CD4-positive, alpha-beta T cell (primary cell): ENCODE results near the gene CAMTA1. TPM values are rescaled to one million over a fixed set of nuclear protein-coding genes. Genes with fewer than 3 reads are reported as not detected.

Experiments used
- ATAC-seq: fragments of 200-7000 bp; cut with Tn5 transposase; one replicate; pipeline ENCODE4 v1.10.0; 2022; ENCODE audit warnings: mild to moderate bottlenecking; ENCODE audit not compliant: poor library complexity
- CTCF ChIA-PET: fragments of 350-600 bp; sonication (Branson Sonifier 250); formaldehyde crosslinking; loops from one replicate; lab custom pipeline; 2021; ENCODE audit warnings: antibody characterized with exemption, inconsistent platforms; lab: Charles Lee
- POLR2A ChIA-PET: fragments of 350-600 bp; sonication (Branson Sonifier 250); formaldehyde crosslinking; loops from one replicate; lab custom pipeline; 2021; ENCODE audit warnings: antibody characterized with exemption, inconsistent platforms; lab: Charles Lee
- DNase-seq, 14 experiments: peaks; one replicate each; pipeline ENCODE4 v3.0.0-alpha.2; 2013 to 2020; ENCODE audit warnings: mixed read lengths in 2 of 14
- H3K27ac ChIP-seq, 2 donors: one replicate each; pipeline versions ENCODE4 v1.5.1 to v1.7.0; 2013; ENCODE audit warnings: low read length in 2 of 2, low read depth in 1 of 2, mild to moderate bottlenecking in 1 of 2
- H3K27me3 ChIP-seq, 2 experiments: 1 replicate in 1 of 2; 2 replicates in 1 of 2; pipeline versions ENCODE4 v1.6.1 to v1.7.0; 2013; ENCODE audit warnings: low read length in 2 of 2, control low read depth in 1 of 2, mild to moderate bottlenecking in 1 of 2, moderate library complexity in 1 of 2; ENCODE audit not compliant: insufficient read depth in 2 of 2, control insufficient read depth in 1 of 2
- H3K36me3 ChIP-seq: one replicate; pipeline ENCODE4 v1.6.1; 2013; ENCODE audit warnings: low read length, control low read depth; ENCODE audit not compliant: insufficient read depth
- H3K4me1 ChIP-seq: one replicate; pipeline ENCODE4 v1.6.1; 2013; ENCODE audit warnings: low read length, control low read depth; ENCODE audit not compliant: insufficient read depth
- H3K4me3 ChIP-seq: one replicate; pipeline ENCODE4 v1.5.1; 2013; ENCODE audit warnings: mild to moderate bottlenecking, low read length, moderate library complexity
- H3K9me3 ChIP-seq, 2 experiments: 1 replicate in 1 of 2; 2 replicates in 1 of 2; pipeline versions ENCODE4 v1.6.1 to v1.7.0; 2013; ENCODE audit warnings: low read length in 2 of 2, mild to moderate bottlenecking in 2 of 2, control low read depth in 1 of 2, moderate library complexity in 1 of 2; ENCODE audit not compliant: control insufficient read depth in 1 of 2, insufficient read depth in 1 of 2
- H3K27ac Mint-ChIP-seq: one replicate; pipeline ENCODE4 v1.8.0; 2020; ENCODE audit warnings: mixed read lengths
- H3K27me3 Mint-ChIP-seq: one replicate; pipeline ENCODE4 v1.8.0; 2021; ENCODE audit warnings: mixed read lengths
- H3K36me3 Mint-ChIP-seq: one replicate; pipeline ENCODE4 v1.8.0; 2021; ENCODE audit warnings: low read depth, mixed read lengths
- H3K4me1 Mint-ChIP-seq: one replicate; pipeline ENCODE4 v1.8.0; 2021; ENCODE audit warnings: low read depth, mixed read lengths
- H3K4me3 Mint-ChIP-seq: one replicate; pipeline ENCODE4 v1.8.0; 2020; ENCODE audit warnings: mild to moderate bottlenecking, mixed read lengths
- H3K9me3 Mint-ChIP-seq: one replicate; pipeline ENCODE4 v1.8.0; 2020; ENCODE audit warnings: mixed read lengths
- intact Hi-C, 2 experiments: fragments of 100-400 bp; cut with DNase I in 1 of 2; cut with micrococcal nuclease in 1 of 2; formaldehyde crosslinking; loops; one replicate each; pipeline versions ENCODE4 v1.15.1 to v1.9.0; 2023 to 2025; cut with DNase I, micrococcal nuclease
- total RNA-seq, 174 experiments: library from RNA in 2 of 174; stranded (reverse) in 2 of 174; gene quantifications; one replicate each; pipeline ENCODE4 v1.2.3 and lab custom pipeline; 2021 to 2026
- TF ChIP-seq, protein P1 (sequence below): fragments of 200-600 bp; IDR thresholded peaks from one replicate; pipeline ENCODE4 v1.8.0; 2022; ENCODE audit warnings: antibody characterized with exemption, mild to moderate bottlenecking

The CAMTA1 gene
- total RNA-seq, 2 experiments from 2014 or later, result 38.6 to 39.3 TPM

DNA sequence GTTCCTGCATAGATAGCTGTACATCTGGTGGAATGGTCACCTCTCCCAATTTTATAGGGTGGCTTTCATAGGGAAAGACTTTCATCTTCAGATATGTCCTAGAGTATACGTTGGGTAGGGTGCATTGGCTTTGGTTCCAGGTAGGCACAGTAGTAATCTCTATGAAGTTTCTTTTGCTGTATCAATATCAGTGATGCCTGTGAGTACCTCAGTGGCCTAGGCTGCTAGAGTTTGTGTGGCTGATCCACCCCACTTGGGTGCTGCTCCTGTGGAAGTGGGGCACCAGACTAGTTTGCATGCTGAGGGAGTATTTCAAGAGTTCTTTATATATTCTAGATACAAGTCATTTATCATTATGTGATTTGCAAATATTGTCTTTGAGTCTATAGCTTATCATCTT, 615.3 kb downstream of the CAMTA1 start:
- H3K4me1 Mint-ChIP-seq, result no peaks in the 10 kb centered on the region
- H3K4me1 ChIP-seq, result no peaks in the 10 kb centered on the region
- DNase-seq (no peak), ATAC-seq (no peak)
- no peak overlapping the region for H3K4me3 Mint-ChIP-seq
- peaks cover 18% of the 10 kb centered on the region for H3K9me3 Mint-ChIP-seq
- peaks cover 5 to 9% of the 10 kb centered on the region in 2 experiments for H3K9me3 ChIP-seq
- ChIA-PET POLR2A (no interaction called here), CTCF (no interaction called here)
- no peaks in the 10 kb centered on the region for H3K36me3 Mint-ChIP-seq
- H3K27ac Mint-ChIP-seq, result no peak overlapping the region
- no peaks in the 10 kb centered on the region for H3K27me3 ChIP-seq
- intact Hi-C loops, result no loop called here
- H3K4me3 ChIP-seq, result no peak overlapping the region
- peaks cover 30% of the 10 kb centered on the region for H3K27me3 Mint-ChIP-seq
- no peak overlapping the region for H3K27ac ChIP-seq
- H3K36me3 ChIP-seq, result no peaks in the 10 kb centered on the region
- TF ChIP-seq, protein P1, sequence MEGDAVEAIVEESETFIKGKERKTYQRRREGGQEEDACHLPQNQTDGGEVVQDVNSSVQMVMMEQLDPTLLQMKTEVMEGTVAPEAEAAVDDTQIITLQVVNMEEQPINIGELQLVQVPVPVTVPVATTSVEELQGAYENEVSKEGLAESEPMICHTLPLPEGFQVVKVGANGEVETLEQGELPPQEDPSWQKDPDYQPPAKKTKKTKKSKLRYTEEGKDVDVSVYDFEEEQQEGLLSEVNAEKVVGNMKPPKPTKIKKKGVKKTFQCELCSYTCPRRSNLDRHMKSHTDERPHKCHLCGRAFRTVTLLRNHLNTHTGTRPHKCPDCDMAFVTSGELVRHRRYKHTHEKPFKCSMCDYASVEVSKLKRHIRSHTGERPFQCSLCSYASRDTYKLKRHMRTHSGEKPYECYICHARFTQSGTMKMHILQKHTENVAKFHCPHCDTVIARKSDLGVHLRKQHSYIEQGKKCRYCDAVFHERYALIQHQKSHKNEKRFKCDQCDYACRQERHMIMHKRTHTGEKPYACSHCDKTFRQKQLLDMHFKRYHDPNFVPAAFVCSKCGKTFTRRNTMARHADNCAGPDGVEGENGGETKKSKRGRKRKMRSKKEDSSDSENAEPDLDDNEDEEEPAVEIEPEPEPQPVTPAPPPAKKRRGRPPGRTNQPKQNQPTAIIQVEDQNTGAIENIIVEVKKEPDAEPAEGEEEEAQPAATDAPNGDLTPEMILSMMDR, result no peak

DNA sequence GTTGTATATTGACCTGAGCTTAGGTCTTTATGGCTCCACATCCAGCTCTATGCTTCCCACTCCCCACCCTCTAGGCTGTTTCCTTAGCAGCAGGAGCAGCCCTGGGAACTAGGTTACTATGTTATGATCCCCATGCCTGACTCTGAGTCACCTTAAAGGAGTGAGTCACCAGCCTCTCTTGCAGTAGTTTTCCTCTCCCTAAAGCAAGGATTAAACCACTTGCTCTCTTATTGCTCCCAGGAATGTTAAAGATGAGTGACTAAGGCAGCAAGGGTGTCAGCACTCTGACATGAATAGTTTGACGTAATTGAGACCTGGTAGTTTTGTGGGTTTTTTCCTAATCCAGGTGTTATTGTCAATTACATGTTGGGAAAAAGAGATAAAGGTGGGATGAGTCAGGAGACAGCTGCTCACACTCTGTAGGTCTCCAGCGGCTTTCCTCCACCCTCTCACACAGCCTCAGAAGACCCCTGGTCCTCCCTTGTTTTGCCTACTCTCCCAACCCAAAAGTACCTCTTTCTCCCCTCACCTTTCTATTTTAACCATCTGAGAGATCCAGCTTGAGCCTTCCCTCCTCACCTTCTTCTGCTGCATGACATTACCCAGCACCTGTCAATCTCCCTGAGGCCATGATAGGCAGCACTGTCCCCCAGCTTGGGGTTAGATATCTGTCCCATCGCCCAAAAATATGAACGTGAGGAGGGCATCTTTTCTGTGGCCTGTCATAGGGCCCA, 616.7 kb downstream of the CAMTA1 start:
- ATAC-seq, result no peak
- intact Hi-C loops, result no loop called here
- Histone ChIP-seq H3K27ac (no peak overlapping the region), H3K9me3 (peaks cover 5 to 9% of the 10 kb centered on the region in 2 experiments), H3K36me3 (no peaks in the 10 kb centered on the region), H3K4me1 (no peaks in the 10 kb centered on the region), H3K4me3 (no peak overlapping the region), H3K27me3 (no peaks in the 10 kb centered on the region)
- H3K4me3 Mint-ChIP-seq, result no peak overlapping the region
- H3K4me1 Mint-ChIP-seq, result no peaks in the 10 kb centered on the region
- no peak for DNase-seq
- ChIA-PET CTCF (no interaction called here), POLR2A (no interaction called here)
- no peaks in the 10 kb centered on the region for H3K36me3 Mint-ChIP-seq
- H3K27ac Mint-ChIP-seq, result no peak overlapping the region
- peaks cover 23% of the 10 kb centered on the region for H3K27me3 Mint-ChIP-seq
- TF ChIP-seq, protein P1, result no peak
- H3K9me3 Mint-ChIP-seq, result peaks cover 11% of the 10 kb centered on the region

DNA sequence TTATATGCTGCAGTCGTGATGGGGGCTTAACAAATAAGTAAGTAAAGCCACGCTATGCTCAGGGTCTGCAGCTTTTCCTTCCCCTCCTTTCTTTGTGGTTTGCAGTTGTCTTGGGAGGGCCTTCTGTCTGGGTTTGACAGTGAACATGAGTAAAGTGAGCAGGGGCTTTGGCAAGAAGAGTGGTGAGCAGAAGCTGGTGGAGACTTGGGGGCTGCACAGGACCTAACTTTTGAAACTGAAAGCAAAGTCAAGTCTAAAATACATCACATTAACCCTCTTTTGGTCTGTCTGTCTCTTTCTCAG, 617.2 kb downstream of the CAMTA1 start:
- Histone ChIP-seq H3K9me3 (peaks cover 5 to 9% of the 10 kb centered on the region in 2 experiments), H3K27ac (no peak overlapping the region), H3K27me3 (no peaks in the 10 kb centered on the region), H3K4me3 (no peak overlapping the region), H3K4me1 (no peaks in the 10 kb centered on the region), H3K36me3 (no peaks in the 10 kb centered on the region)
- POLR2A ChIA-PET, result no interaction called here
- CTCF ChIA-PET, result no interaction called here
- peaks cover 23% of the 10 kb centered on the region for H3K27me3 Mint-ChIP-seq
- H3K9me3 Mint-ChIP-seq, result peaks cover 11% of the 10 kb centered on the region
- no peak overlapping the region for H3K4me3 Mint-ChIP-seq
- H3K4me1 Mint-ChIP-seq, result no peaks in the 10 kb centered on the region
- H3K27ac Mint-ChIP-seq, result no peak overlapping the region
- TF ChIP-seq, protein P1, result no peak
- DNase-seq, result no peak
- no peaks in the 10 kb centered on the region for H3K36me3 Mint-ChIP-seq
- intact Hi-C loops, result no loop called here
- no peak for ATAC-seq
